HEK293 (cell line): ENCODE measurements around the gene EPDR1.

Experiments
- BCL11A ChIP-seq: fragments of 450-650 bp; formaldehyde crosslinking; IDR thresholded peaks from 2 replicates; pipeline ENCODE4 v1.5.1; 2016; ENCODE audit warnings: low read depth, missing biosample characterization, missing genetic modification characterization
- CTCF ChIP-seq: fragments of 450-650 bp; formaldehyde crosslinking; IDR thresholded peaks from 2 replicates; pipeline ENCODE4 v1.5.1; 2016; ENCODE audit warnings: missing biosample characterization, missing genetic modification characterization
- OSR2 ChIP-seq: fragments of 450-650 bp; formaldehyde crosslinking; IDR thresholded peaks from 2 replicates; pipeline ENCODE4 v1.5.1; 2016; ENCODE audit warnings: missing biosample characterization, missing genetic modification characterization
- RBAK ChIP-seq: fragments of 450-650 bp; formaldehyde crosslinking; IDR thresholded peaks from 2 replicates; pipeline ENCODE4 v1.5.1; 2016; ENCODE audit warnings: missing biosample characterization, missing genetic modification characterization
- YY1 ChIP-seq: fragments of 450-650 bp; formaldehyde crosslinking; IDR thresholded peaks from 2 replicates; pipeline ENCODE4 v1.5.1; 2018; ENCODE audit warnings: missing biosample characterization, missing genetic modification characterization
- ZBTB11 ChIP-seq: fragments of 450-650 bp; formaldehyde crosslinking; conservative IDR thresholded peaks from 2 replicates; pipeline ENCODE4 v1.5.1; 2016; ENCODE audit warnings: low read depth, missing biosample characterization, missing genetic modification characterization
- ZBTB8A ChIP-seq: fragments of 450-650 bp; formaldehyde crosslinking; IDR thresholded peaks from 2 replicates; pipeline ENCODE4 v1.5.1; 2016; ENCODE audit warnings: missing biosample characterization, missing genetic modification characterization
- ZNF121 ChIP-seq: fragments of 450-650 bp; formaldehyde crosslinking; IDR thresholded peaks from 2 replicates; pipeline ENCODE4 v1.5.1; 2016; ENCODE audit warnings: missing biosample characterization, missing genetic modification characterization
- ZNF174 ChIP-seq: fragments of 450-650 bp; formaldehyde crosslinking; IDR thresholded peaks from 2 replicates; pipeline ENCODE4 v1.5.0; 2017; ENCODE audit warnings: missing biosample characterization, mild to moderate bottlenecking, missing genetic modification characterization
- ZNF362 ChIP-seq: fragments of 450-650 bp; formaldehyde crosslinking; IDR thresholded peaks from 2 replicates; pipeline ENCODE4 v1.5.1; 2016; ENCODE audit warnings: missing biosample characterization, missing genetic modification characterization
- ZNF501 ChIP-seq: fragments of 450-650 bp; formaldehyde crosslinking; IDR thresholded peaks from 2 replicates; pipeline ENCODE4 v1.5.1; 2016; ENCODE audit warnings: missing biosample characterization, missing genetic modification characterization
- ZNF510 ChIP-seq: fragments of 450-650 bp; formaldehyde crosslinking; IDR thresholded peaks from 2 replicates; pipeline ENCODE4 v1.5.1; 2018; ENCODE audit warnings: mild to moderate bottlenecking, missing genetic modification characterization, missing biosample characterization; ENCODE audit not compliant: insufficient replicate concordance
- ZNF513 ChIP-seq: fragments of 450-650 bp; IDR thresholded peaks from 2 replicates; pipeline ENCODE4 v1.5.1; 2018; ENCODE audit warnings: missing biosample characterization, missing genetic modification characterization
- ZNF530 ChIP-seq: fragments of 450-650 bp; formaldehyde crosslinking; IDR thresholded peaks from 2 replicates; pipeline ENCODE4 v1.5.1; 2016; ENCODE audit warnings: low read depth, missing biosample characterization, missing genetic modification characterization

GRCh38 chr7:37923996-37924395, 3.6 kb downstream of the EPDR1 start:
- TF ChIP-seq ZBTB11 (tag by site-specific recombination) (no peak), ZNF513 (tag by site-specific recombination) (no peak), ZNF501 (no peak), ZNF530 (tag by site-specific recombination) (no peak), RBAK (tag by site-specific recombination) (no peak), YY1 (tag by site-specific recombination) (no peak), BCL11A (no peak), ZNF362 (tag by site-specific recombination) (no peak), ZNF510 (tag by site-specific recombination) (no peak), CTCF (tag by site-specific recombination) (no peak), ZNF121 (no peak), ZNF174 (tag by site-specific recombination) (no peak), ZBTB8A (tag by site-specific recombination) (no peak), OSR2 (no peak)
